GM21360 (cell line): ENCODE data around the gene ACVR1C.

Source experiments
- ATAC-seq: cut with Tn5 transposase; IDR thresholded peaks from one replicate; pipeline ENCODE4 v1.9.1; 2021; ENCODE audit warnings: mild to moderate bottlenecking, moderate library complexity; ENCODE audit not compliant: unreplicated experiment

ACVR1C gene

DNA sequence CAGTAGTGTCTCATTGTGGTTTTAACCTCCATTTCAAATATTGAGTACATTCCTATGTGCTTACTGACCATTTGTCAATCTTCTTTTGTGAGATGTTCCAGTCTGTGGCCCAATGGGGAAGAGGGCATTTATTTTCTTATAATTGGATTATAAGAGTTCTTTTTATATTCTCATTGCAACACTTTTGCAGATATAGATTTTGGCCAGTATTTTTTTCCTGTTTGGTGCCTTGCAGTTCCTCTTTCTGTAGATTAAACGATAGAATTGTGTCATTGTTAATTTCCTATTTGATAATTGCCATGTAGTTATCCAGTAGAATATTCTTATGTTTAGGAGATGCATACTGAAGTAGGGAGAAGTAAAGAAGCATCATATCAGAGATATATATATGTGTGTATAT, 128.3 kb downstream of the ACVR1C start:
- ATAC-seq, result no peak

DNA sequence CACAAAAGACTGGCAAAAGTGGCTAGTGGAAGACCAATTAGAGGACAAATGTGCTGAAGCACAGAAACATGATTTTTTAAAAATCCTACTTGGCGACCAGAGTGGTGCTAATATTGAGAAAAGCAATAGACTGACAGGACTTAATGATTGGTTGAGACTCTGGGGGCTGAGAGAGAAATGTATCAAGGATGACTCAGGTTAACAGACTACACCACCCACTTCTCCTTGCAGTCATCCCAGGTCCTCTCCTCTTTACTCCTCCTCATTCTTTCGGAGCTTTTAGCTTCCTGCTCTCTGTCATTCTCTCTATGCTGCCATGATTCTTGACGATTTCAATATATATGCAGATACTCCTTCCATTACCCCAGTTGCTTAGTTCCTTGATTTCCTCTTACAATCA, 130.2 kb downstream of the ACVR1C start:
- no peak for ATAC-seq

DNA sequence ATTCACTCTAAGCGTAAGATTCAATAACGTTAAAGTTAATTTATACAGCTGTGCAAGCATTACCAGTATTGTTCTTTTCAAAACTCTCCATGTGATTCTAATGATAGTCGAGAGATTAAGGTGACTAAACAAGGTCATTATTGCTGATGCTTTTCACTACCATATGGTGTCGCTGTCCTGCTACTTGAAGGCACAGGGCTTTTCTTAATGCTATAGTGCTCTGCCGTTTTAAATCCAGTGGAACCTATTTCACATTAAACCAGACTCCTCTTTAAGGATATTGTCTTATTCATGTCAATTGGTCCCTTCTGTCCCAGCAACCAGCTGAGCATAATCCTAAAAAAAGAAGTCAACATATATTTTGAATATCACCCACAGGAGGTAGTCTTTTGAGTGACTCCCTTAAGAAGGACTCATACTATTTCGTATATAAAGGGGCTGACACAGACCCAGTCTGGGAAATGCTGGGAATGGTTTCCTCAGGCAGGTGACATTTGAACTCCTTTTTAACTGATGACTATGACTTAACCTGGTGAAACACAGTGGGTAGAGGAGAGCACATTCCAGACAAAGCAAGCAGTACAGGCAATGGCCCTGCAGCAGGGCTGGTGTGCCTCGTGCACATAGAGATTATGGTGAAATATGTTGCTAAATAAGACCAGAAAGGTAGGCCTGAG, 130.9 kb downstream of the ACVR1C start:
- peak; percentile 96 for ATAC-seq

DNA sequence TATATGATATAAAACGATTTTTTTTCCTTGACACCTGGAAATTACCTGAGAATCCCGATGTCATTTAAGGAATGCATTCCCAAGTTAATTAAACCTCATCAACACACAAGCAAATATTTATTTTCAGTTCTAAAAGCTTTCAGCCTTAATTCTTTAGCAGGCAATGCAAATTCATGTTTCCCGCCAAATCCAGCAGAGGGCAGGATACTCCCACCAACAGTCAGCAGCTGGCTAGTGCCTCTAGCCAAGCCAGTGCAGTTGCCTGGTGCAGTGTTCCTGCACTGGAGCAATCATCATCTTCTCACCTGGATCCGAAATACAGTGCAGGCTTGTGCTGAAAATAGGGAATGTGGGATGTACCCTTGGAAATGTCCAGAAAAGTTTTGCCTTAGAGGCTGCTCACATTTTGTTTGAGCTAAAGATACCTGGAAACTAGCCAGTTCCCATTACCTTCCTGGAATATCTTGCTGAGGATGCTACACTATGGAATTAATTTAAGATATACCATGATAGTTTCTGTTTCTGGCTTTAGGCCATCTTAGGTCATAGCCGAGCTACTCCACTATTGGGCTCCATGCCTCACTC, 136.4 kb downstream of the ACVR1C start:
- peak; percentile 98 for ATAC-seq

DNA sequence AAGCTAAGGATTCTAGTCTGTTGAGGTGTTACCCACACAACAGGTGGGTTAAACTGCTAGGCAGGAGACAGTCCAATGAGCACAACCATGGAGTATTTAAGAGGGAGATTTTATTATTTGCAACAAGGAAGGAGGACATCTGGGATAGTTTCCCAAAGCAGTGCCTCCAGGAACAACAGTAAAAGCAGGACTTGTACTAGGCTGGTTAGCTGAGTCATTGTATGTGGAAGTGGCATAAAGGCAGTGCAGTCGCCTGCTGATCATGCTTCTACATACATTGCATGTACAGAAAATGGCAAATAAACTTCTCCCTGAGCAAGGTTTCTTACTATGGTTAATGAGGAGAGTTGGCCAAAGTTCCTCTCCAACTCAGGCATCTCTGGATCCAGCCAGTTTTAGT, 138.7 kb downstream of the ACVR1C start:
- no peak for ATAC-seq

DNA sequence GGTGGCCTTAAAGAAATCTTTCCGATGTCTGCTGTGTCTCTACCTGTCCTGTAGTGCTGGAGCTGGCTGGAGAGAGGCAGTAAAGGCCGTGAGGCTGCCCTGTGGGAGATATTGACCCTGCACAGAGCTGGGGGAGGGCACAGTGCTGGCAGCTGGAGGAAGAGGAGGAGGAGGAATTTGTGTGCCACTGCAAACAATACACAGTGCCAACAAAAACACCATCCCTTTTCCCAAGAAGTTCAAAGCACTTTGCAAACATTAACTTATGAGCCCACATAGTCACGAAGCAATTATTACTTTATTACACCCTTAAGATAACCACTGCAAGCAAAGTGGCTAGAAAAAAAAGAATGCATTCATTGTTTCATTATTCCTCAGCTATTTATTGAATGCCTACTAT, 139.8 kb downstream of the ACVR1C start:
- ATAC-seq, result no peak

DNA sequence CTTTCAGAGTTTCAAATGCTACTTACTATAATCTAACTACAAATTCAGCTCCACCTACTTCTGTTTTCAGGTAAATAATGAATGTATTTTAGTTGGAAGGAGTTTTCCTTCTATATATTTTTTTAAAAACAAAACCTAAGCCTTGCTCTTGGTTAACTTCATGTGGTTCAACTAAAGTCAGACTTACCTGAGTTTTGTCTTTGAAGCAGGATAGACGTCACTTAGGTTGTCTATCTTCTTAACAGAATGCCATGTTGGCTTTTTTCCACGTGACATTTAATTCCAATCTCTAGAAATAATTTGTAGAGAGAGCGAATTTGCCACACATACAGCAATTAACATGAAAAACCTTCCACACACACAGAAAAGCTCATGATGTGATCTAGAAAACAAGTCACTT, 140.9 kb downstream of the ACVR1C start:
- no peak for ATAC-seq

DNA sequence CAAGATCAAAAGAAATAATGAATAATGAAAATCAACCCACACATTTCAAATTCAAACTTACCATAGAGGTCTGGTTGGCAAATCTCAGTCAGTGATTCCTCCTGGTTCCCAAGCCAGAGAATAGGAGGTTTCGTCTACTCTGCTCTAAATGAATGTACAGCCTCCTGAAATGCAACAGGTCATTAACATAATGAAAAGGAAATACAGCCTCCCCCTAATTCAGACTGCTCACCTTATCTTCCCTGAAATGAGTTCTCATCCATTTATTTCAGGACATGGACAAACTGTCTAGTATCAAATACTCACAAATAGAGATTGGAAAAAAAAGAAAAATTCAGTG, 141.4 kb downstream of the ACVR1C start:
- ATAC-seq, result no peak

DNA sequence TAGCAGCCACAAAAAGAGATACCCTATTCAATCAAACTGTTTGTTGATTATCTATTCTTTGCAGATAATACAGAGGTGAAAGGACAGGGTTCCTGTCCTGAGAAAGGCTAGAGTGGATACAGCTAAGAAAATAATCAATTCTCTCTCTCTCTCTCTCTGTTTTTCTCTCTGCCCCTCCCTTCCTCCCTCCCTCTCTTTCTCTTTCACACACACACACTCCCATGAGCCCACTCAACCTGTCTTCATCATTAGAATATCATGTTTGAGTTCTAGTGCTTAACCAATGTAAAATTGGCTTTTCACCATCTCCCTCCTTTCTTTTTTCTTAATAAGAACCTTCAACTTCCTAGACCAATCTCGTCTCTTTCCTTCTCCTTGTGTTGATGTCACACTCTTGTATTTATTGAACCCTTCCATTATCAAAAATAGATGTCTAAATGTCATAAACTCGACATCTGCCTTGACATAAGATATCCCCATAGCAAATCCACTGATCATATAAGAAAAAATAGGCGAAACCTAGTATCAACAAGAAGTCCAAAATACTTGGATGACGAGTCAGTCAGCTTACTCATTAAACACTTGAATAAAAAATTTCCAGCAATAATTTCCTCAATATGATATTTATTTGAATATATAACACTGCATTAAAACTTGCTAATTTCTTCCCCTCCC, 141.9 kb downstream of the ACVR1C start:
- no peak for ATAC-seq

DNA sequence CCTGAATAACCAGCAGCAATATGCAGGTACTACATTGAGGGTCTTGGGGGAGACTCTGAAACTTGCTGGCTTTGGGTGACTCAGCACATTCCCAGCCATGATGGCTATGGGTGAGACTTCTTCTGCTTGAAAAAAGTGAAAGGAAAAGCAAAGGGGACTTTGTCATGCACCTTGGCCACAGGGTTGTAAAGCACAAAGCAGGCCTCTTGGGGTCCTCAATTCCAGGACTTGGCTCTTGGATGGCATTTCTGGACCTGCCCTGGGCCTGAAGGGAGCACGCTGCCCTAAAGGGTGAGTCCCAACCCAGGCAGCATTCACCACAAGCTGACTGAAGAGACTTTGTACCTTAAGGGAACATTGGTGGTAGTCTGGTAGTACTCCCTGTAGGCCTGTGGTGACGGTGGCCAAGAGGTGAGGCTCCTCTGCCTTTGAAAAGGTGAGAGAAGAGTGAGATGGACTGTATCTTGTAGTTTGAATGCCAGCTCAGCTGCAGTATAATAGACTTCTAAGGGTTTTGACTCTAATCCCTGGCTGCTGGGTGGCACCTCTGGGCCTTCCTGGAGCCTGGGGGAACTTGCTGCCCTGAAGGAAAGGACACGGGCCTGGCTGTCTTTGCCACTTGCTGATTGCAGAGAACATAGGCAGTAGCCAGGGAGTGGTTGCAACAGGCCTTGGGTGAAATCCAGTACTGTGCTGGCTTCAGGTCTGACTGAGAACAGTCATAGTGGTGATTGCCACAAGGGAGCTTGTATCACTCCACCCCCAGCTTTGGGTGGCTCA, 148.3 kb downstream of the ACVR1C start:
- ATAC-seq, result peak; percentile 77

DNA sequence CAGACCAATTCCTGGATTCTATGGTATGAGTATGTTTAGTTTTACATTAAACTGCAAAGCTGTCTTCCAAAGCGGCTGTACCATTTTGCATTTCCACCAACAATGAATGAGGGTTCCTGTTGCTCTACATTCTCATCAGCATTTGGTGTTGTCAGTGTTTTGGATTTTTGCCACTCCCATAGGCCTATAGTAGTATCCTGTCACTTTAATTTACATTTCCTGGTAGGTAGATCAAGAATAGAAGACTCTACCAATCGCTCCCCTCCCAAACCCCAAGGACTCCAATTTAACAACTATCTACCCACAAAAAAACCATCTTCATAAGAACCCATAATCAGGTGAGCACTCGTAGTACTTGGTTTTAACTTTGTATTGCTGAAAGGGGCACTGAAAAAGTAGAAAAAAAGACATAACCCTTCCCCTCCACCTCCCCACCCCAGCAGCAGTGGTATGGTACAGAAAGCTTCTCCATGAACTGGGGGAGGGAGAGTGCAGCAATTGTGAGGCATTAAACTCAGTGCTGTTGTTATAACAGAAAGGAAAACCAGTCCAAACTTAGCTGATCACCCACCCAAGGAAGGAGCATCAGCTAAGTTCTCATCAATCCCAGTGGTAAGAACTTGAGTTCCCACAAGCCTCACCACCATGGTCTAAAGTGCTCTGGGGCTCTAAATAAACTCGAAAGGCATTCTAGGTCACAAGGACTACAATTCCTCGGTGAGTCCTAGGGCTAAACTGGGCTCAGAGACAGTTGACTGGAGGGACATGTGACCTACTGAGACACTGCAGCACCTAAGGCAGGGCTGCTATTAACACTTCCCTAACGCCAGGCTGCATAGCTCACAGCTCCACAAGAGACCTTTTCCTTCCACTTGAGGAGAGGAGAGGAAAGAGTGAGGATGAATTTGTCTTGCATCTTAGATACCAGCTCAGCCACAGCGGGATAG, 149.3 kb downstream of the ACVR1C start:
- ATAC-seq, result no peak

DNA sequence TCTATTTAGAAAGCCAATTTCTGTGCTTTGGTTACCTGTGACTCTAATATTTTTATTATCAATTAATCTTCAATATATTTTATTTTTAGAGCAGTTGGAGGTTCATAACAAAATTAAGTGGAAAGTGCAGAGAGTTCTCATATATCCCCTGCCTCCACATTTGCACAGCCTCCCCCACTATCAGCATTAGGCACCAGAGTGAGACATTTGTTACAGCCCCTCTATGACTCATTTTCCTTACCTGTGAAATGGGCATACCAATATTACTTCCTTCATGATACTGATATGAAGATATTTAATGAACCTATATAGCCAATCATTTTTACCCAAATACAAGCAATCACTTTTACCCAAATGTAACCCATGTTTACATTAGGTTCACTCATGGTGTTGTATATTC, 150.7 kb downstream of the ACVR1C start:
- ATAC-seq, result no peak

DNA sequence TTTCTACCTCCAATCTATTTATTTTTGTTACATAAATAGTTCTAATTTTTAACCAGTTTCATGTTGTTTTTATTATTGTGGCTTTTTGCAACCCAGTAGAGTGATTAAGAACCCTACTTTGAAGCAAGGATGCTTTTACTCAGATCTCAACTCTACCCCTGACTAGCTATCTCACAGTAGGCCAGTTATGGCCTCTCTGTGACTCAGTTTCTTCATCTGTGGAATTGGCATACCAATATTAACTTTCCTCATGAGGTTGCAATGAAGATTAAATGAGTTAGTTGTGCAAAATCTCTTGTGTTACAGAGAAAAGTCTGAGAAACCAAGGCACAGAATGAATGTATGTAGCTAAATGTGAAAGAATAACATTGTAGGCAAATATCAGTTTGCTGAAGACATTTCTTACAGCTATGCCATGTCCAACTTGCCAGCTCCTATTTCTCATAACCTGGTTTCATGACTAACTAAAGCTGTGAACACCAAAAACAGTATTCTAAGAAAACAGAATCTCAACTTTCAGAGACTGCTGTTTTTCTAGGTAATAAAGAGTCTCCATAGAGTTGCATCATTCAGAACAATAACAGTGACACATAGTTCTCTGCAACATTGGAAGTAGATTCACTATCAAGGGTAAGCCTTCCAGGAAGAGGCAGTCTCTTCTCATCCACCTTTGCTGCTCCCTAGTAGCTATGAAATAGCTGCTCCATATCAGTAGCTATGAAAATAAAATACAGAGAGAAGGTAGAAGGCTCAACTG, 151.5 kb downstream of the ACVR1C start:
- no peak for ATAC-seq
